GM19324 (cell line): Measurements from ENCODE around the gene CHST11.

ENCODE experiments used
- ATAC-seq: cut with Tn5 transposase; IDR thresholded peaks from one replicate; pipeline ENCODE4 v1.9.1; 2021; ENCODE audit warnings: mild to moderate bottlenecking, moderate library complexity; ENCODE audit not compliant: unreplicated experiment, low FRiP score

Gene CHST11

DNA sequence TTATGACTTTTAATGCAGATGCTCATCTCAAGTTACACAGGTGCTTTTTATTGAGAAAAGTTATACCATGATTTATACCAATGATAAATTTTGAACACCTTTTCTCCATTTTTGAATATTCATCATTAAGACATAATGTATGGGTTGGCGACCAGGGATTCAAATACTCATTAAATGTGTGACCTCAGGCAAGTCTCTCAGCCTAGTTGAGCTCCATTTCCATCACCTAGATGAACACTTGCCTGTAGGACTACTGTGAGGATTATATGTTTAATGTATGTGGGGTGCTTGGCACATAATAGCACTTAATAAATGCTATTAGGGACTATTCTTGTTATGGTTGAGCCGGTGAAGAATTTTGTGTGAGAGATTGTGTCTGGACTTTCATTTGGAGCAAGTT, 228.6 kb downstream of the CHST11 start:
- no peak for ATAC-seq

DNA sequence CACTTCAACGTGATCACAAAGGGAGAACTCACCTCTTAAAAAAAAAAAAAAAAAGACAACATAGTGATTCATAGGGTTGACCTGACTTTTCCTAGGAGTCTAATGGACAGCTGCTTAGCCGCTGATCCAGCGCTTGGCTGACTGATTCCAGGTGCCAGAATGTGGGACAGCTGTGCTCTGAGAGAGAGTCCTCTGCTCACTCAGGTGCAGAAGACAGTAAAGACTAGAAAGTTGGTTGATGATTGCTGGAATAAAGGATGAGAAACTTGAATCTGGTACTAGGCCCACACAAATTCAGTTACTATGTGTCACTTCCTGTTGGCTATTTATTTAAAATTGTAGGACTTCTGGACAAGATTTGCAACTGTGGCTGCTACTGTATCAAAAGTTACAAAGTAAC, 229.4 kb downstream of the CHST11 start:
- no peak for ATAC-seq

GRCh38 chr12:104687823-104688573, 231.2 kb downstream of the CHST11 start:
- no peak for ATAC-seq

DNA sequence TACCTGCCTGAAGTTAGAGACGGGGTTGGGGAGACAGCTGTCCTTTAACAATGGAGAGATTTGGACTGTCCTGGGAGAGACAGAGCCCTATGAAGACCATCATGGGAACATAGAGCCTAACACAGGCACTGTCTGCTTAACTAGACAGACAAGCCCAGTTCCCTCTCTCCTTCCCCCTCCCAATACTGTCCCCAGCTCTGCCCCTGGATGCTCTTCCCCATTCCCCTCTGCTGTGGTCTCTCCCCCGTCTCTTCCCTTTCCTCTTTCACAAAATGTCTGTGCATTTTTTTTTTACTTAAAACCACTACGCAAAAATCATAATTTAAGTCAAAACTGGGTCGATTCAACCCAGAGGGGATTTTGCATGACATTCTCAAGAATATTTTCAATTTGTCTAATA, 232.9 kb downstream of the CHST11 start:
- ATAC-seq = no peak

DNA sequence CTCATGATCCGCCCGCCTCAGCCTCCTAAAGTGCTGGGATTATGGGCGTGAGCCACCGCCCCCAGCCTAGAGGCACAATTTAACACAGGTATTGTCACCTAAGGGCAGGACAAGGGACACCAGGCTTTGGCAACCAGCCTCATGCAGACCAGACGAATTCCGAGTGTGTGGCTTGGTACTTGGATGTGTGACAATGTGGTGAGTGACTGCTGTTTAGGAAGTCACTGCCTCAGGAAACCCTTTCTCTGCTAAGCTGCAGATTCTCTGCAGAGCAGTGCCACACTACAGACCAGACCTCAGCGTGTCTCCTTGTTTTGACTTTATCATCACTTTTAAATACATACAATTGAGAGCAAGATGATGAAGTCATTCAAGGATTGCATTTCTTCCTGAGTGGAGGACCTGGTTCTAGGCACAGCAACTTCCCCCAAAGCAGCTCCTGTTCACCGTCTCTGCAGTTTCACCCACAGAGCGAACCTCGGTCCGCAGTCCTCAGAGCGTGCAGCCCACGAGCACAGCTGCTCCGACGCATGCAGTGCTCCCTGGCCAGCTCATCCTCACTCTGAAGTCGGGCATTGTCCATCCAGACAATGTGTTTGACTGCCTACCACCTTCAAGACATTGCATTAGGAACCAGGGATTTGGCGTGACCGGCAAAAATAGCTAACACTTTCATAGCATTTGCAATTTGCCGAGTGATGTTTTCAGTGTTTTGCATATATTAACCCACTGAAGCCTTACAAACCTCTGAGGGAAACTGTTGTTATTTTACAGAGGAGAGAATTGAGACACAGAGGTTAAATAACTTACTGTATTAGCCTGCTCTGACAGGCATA, 235.2 kb downstream of the CHST11 start:
- no peak for ATAC-seq

- no peak for ATAC-seq
Measured at GRCh38 chr12:104692557-104693218, 235.9 kb downstream of the CHST11 start.

- no peak for ATAC-seq
Measured at GRCh38 chr12:104693493-104693892, 236.7 kb downstream of the CHST11 start.

DNA sequence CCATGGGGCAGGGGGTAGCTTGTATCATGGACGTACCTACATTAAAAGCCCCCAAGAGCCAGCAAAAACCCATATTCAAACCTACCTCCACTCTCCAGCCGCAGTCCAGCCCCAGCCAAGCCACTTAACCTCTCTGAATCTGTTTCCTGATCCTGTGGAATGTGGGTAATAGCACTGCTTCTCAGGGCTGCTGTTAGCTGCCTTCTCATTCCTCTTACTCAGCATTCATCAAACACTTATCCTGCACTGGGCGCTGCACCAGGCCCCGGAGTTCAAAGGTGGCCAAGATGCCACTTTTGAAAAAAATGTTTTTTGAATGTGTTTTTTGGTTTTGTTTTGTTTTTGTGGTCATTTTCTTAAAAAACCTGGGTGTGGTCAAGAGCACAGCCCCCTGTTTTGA, 237.4 kb downstream of the CHST11 start:
- no peak for ATAC-seq

DNA sequence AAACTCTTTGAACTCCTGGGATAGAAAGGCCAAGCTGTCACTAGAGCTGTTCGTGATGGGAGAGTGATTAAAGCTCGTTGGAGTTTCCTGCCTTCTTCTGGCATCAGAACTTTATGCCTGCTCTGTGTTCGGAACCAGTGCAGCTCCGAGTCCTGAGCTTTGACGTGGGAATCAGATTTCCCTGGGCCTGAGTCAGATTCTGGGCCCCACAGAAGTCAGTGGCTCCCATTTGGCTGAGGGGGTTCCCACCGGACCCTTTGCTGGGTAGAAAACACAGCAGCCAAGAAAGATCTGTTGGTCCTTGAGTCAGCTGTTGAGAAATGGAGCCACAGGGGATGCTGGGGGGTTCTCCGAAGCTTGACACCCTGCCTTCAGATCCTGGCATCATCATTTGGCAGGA, 238.0 kb downstream of the CHST11 start:
- no peak for ATAC-seq

GRCh38 chr12:104695453-104696148, 238.9 kb downstream of the CHST11 start:
- ATAC-seq = no peak

- ATAC-seq = no peak
Measured at GRCh38 chr12:104697186-104697585, 240.4 kb downstream of the CHST11 start.

GRCh38 chr12:104698871-104699270, 242.1 kb downstream of the CHST11 start:
- no peak for ATAC-seq

DNA sequence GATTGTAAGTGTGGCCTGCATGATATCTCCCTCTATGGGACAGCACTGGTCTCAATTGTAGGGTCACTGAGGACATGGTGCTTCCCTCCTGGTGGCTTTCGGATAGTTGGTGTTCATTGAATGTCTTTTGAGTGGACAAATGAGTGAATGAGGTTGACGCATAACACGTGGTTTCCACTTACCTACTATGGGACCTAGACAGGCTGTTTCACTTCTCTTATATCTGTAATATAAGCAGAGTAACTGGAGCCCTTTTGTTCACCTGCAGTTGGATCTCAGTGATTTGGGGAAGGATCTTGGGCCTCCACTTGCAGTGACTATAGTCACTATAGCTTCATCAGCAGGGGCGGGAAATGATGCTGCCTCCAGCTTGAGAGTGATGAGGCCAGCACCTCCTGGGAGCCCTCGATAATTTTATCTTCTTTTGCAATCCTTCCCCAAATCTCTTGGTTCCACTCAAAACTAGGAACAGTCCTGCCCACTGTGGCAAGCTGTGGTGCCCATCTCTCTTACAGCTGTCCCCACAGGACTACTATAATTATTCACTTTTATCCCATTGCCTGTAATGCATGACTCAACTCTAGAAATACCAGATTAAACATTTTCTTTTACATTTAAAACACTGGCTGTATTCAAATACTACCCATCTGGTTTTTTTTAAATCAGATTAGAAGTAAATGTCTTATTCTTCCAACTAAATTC, 242.9 kb downstream of the CHST11 start:
- ATAC-seq = no peak

- ATAC-seq = no peak
Measured at GRCh38 chr12:104700324-104700723, 243.6 kb downstream of the CHST11 start.

DNA sequence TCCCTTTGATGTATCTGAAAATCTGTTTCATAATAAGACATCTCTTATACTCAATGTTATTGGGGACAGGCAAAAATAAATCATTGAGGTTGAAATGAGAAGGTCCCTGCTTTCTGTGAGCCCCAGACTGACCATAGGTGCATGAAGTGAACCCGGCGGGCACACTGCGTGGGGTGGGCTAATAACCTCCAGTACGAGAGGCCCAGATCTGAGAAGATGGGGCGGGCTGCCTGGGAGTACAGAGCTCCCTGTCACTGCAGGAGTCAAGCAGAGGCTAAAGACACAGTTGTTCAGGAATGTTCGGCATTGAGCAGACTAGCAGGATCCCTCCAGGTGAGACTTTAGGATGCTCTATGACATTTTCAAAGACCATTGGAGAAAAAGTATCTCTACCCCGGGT, 244.6 kb downstream of the CHST11 start:
- ATAC-seq = no peak

DNA sequence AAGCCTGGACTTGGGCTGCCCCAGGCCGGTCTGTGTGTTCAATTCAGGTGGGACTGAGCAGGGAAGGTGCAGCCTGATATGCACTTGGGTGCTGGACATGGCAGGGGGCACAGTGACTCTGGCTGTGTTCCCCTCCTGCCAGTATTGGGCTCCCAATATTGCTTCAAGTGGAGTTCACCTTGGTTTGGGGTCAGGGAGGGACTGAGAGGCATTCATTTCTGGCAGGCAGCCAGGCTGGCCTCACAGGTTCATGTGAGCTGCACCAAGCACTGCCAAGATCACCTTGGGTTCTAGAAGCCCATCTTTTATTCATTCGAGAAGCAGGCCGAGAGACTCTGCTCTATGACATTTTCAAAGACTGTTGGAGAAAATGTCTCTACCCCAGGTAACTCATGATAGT, 245.0 kb downstream of the CHST11 start:
- ATAC-seq = no peak

- no peak for ATAC-seq
Measured at GRCh38 chr12:104702565-104703139, 245.9 kb downstream of the CHST11 start.

DNA sequence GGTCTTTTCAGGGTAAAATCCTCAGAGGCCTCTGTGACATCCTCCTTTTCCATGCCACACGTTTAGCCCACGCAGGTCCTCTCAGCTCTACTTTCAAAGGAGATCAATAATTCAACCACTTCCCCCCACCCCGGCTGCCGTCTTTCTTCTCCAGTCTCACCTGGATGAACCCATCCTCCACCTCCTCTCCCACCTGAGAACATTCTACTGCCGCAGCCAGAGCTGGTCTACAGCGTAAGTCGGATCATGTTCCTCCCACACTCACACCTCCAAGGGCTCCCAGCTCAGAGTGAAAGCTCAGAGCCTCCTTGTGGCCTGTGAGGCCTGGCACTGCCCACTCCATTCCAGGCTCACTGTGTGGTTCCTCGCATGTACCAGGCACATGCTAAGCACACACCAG, 246.6 kb downstream of the CHST11 start:
- no peak for ATAC-seq

- no peak for ATAC-seq
Measured at GRCh38 chr12:104704224-104704779, 247.6 kb downstream of the CHST11 start.

DNA sequence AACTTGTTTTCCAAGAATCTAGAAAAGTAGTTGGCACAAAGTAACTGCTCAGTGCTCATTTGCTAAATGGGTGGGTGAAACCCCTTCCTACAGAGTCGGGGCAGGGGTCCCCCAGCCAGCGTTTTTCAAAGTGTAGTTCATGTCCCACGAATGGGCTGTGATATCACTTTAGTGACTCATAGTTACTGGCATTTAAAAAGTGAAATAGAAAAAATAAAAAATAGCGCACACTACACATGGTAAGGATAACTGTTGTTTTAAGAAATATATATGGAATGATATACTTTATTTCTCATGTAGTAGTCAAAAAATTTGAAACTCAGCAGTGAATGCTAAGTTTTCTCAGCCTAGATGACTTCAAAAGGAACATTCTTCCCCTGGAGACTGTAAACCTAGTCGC, 250.4 kb downstream of the CHST11 start:
- no peak for ATAC-seq
